Activated T-cell treated with anti-CD3 and anti-CD28 coated beads, Interleukin-2, amount 50 U/mL, for 72 hours (primary cell): ENCODE results near the gene MACIR. TPM values are rescaled to one million over a fixed set of nuclear protein-coding genes. Genes with fewer than 3 reads are reported as not detected.

Source experiments
- ATAC-seq, 2 donors: fragments of 150-1000 bp; cut with Tn5 transposase; replicated peaks in 1 of 2; 2 replicates each; pipeline ENCODE4 v1.10.0; 2021; ENCODE audit warnings: moderate library complexity in 2 of 2, mild to moderate bottlenecking in 1 of 2
- DNase-seq, 2 donors: peaks; one replicate each; pipeline ENCODE4 v3.0.0; 2021 to 2022; ENCODE audit warnings: mixed read lengths in 1 of 2
- H3K27ac Mint-ChIP-seq: one replicate; pipeline ENCODE4 v1.8.0; 2022; ENCODE audit warnings: mild to moderate bottlenecking, moderate library complexity, mixed read lengths
- H3K27me3 Mint-ChIP-seq: one replicate; pipeline ENCODE4 v1.8.0; 2022; ENCODE audit warnings: low read depth, mixed read lengths
- H3K36me3 Mint-ChIP-seq, 2 donors: one replicate each; pipeline ENCODE4 v1.8.0; 2022; ENCODE audit warnings: mixed read lengths in 2 of 2, mild to moderate bottlenecking in 1 of 2; ENCODE audit not compliant: insufficient read depth in 2 of 2
- H3K4me1 Mint-ChIP-seq: one replicate; pipeline ENCODE4 v1.8.0; 2022; ENCODE audit warnings: low read depth, mixed read lengths
- H3K4me3 Mint-ChIP-seq, 2 donors: one replicate each; pipeline ENCODE4 v1.8.0; 2022; ENCODE audit warnings: mild to moderate bottlenecking in 2 of 2, mixed read lengths in 2 of 2, moderate library complexity in 2 of 2
- H3K9me3 Mint-ChIP-seq, 2 donors: one replicate each; pipeline ENCODE4 v1.8.0; 2022; ENCODE audit warnings: mixed read lengths in 2 of 2
- total RNA-seq, 2 donors: library from RNA; stranded (reverse); gene quantifications; one replicate each; pipeline ENCODE4 v1.2.3, GENCODE V29; 2022

The MACIR gene
- total RNA-seq, 2 donors from 2014 or later: 6.0 to 6.4 TPM

DNA sequence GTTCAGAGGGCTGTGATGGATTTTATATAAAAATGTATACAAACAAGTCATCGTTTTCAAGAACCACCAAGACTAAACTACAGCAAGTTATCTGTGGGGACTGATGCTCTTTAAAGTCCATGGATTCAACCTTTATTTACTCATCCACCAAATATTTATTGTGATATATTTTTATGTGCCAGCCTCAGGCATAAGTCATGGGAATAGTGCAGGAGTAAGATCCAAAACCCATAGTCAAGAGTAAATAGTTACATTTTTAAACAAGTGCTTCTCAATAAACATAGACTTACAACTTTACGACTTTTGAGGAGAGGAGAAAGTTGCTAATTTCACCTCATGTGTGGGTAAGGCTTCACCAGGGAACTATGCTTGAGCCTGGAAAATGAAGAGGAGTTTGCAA lies 24.6 kb downstream of the MACIR start:
- H3K4me1 Mint-ChIP-seq: no peaks in the 10 kb centered on the region
- ATAC-seq (no peak), DNase-seq (no peak)
- H3K27ac Mint-ChIP-seq: no peak overlapping the region
- no peaks in the 10 kb centered on the region for H3K27me3 Mint-ChIP-seq
- H3K4me3 Mint-ChIP-seq: no peak overlapping the region
- H3K9me3 Mint-ChIP-seq: no peaks in the 10 kb centered on the region
- no peaks in the 10 kb centered on the region for H3K36me3 Mint-ChIP-seq

DNA sequence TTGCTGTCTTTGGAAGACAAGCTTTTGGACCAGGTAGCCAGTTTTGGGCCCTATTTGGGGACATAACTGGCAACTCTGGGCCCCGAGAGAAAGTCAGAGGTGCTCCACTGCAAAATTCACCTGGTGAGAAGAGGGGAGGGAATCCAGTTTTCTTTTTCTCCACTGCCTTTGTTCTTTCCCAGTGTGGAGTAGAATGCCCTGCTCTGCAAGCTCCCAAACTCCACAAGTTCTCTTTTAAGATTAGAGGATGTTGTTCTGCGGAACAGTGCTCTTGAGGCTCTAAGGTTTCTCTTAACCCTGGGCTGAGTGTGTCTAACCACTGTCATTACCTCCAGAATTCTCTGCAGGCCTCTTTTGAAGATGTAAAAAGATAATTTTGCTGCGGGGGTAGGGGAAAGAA lies 25.3 kb downstream of the MACIR start:
- no peak for ATAC-seq
- Mint-ChIP-seq H3K4me3 (no peak overlapping the region), H3K9me3 (no peaks in the 10 kb centered on the region), H3K4me1 (no peaks in the 10 kb centered on the region), H3K36me3 (no peaks in the 10 kb centered on the region), H3K27ac (no peak overlapping the region), H3K27me3 (no peaks in the 10 kb centered on the region)
- no peak for DNase-seq

DNA sequence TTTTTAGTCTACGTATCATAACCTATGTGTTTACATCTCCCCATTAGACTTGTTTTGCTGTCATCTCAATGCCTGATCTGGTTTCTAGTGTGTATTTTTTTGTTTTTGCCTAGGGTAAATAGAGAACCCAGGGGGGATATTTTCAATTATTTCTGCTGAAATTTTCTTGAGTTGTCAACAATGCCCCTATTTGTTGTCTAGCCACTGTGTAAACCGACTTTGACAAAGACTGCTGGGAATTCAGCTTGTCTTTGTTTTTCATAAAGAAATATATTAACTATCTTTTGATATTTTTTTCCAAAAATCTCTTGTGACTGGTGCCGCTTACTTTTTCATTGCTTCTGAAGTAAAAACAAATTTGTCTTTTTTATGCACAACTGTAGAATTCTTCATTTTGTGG lies 28.1 kb downstream of the MACIR start:
- Mint-ChIP-seq H3K27me3 (no peaks in the 10 kb centered on the region), H3K4me3 (no peak overlapping the region), H3K4me1 (no peaks in the 10 kb centered on the region), H3K27ac (no peak overlapping the region), H3K9me3 (no peaks in the 10 kb centered on the region), H3K36me3 (no peaks in the 10 kb centered on the region)
- no peak for DNase-seq
- no peak for ATAC-seq

DNA sequence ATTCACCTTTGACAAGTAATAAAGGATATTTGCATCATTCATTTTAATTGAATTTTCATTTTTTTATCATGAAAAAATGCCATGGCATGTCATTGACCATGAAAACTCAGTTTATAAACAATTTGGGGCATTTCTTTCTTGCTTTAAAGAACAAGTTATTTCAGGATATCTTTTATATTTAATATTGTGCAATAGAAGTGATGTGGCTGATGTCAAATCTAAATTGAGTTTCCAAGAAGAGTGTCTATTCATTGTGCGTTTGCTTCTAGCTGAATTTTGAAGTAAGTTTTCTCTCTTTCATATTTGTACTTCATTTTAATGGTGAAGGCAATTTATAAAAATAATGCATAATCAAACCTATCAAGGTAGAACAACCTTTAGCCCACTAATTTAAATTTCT lies 30.5 kb downstream of the MACIR start:
- Mint-ChIP-seq H3K4me1 (no peaks in the 10 kb centered on the region), H3K36me3 (no peaks in the 10 kb centered on the region)

DNA sequence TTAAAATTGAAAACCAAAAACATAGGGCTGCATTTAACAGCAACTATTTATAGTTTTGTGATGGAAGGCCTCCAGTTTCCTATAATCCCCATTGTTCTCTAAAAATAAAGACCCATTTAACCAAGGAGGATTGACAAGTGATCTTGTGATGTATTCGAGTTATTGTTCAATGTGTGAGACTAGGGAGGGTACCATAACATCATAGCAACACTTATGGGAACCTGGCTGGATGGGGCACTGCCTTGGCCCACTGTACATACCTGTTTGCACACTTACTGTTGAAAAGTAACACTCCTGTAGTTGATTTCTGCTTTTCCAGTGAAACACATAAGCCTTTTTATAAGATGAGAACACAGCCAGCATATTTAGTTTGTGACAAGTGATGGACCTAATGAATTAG lies 32.3 kb downstream of the MACIR start:
- no peak overlapping the region for H3K27ac Mint-ChIP-seq
- H3K4me3 Mint-ChIP-seq: no peak overlapping the region
- H3K4me1 Mint-ChIP-seq: no peaks in the 10 kb centered on the region
- no peaks in the 10 kb centered on the region for H3K36me3 Mint-ChIP-seq
- no peak for DNase-seq
- H3K27me3 Mint-ChIP-seq: no peaks in the 10 kb centered on the region
- ATAC-seq: no peak
- no peaks in the 10 kb centered on the region for H3K9me3 Mint-ChIP-seq

More for the DNA sequence above, 30.5 kb downstream of the MACIR start:
- no peaks in the 10 kb centered on the region for H3K27me3 Mint-ChIP-seq
- DNase-seq: no peak
- no peak for ATAC-seq
- no peak overlapping the region for H3K27ac Mint-ChIP-seq
- no peak overlapping the region for H3K4me3 Mint-ChIP-seq
- H3K9me3 Mint-ChIP-seq: no peaks in the 10 kb centered on the region

DNA sequence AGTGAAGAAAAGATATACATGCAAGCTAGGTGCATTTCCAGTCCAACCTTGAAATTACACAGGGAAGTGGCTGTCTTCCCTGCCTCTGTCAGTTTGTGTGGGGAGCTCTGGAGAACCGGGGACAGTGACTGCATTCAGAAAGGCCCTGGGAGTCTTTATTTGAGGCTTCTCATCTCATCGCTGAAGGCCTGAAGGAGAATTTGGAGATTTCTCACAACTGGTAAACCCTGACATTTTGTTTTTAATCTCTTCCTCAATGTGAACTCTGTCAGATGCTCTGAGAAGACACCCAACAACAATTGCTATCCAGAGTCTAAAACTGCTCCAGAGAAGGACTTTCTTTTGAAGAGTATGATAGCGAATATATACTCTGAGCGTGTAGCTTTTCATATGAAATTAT lies 33.0 kb downstream of the MACIR start:
- Mint-ChIP-seq H3K9me3 (no peaks in the 10 kb centered on the region), H3K4me1 (no peaks in the 10 kb centered on the region), H3K27ac (no peak overlapping the region), H3K4me3 (no peak overlapping the region), H3K36me3 (no peaks in the 10 kb centered on the region), H3K27me3 (no peaks in the 10 kb centered on the region)
- DNase-seq (no peak), ATAC-seq (no peak)

DNA sequence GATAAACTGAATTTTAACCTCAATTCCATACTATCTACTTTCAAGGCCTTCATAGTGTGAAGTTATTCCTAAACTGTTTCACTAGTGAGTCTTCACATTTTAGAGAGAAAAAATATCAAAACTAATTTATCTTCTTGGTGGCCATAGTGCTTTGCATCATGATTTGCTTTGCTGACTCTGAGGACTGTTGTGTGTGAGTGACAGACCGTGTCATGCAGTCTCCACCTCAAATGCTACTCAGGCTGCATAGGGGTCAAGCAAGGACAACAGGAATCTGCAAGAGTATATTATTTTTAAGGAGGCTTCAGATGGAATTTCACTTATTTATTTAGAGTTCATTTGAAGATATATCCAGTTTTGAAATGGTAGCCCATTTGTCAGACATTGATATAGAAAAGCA lies 34.5 kb downstream of the MACIR start:
- no peak overlapping the region for H3K4me3 Mint-ChIP-seq
- no peaks in the 10 kb centered on the region for H3K4me1 Mint-ChIP-seq
- no peak for DNase-seq
- ATAC-seq: no peak
- H3K9me3 Mint-ChIP-seq: no peaks in the 10 kb centered on the region
- no peak overlapping the region for H3K27ac Mint-ChIP-seq
- no peaks in the 10 kb centered on the region for H3K27me3 Mint-ChIP-seq
- H3K36me3 Mint-ChIP-seq: no peaks in the 10 kb centered on the region

DNA sequence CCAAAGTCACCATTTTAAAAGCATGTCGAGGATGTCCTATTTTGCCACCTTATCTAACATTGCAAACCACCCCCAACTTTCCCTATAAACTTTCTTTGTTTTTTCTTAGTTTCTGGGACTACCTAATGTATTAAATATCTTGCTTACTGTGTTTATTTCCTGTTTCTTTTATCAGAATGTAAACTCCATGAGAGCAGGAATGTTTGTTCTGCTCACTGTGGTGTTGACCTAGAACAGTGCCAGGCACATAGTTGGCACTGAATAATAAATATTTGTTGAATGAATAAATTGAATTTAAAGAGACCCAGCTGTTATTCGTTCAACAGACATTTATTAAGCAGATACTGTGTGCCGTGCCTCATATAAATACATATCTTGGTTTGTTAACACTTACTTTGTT lies 35.2 kb downstream of the MACIR start:
- Mint-ChIP-seq H3K4me1 (no peaks in the 10 kb centered on the region), H3K27me3 (no peaks in the 10 kb centered on the region), H3K9me3 (no peaks in the 10 kb centered on the region), H3K36me3 (no peaks in the 10 kb centered on the region), H3K4me3 (no peak overlapping the region), H3K27ac (no peak overlapping the region)
- ATAC-seq: no peak
- DNase-seq: no peak

DNA sequence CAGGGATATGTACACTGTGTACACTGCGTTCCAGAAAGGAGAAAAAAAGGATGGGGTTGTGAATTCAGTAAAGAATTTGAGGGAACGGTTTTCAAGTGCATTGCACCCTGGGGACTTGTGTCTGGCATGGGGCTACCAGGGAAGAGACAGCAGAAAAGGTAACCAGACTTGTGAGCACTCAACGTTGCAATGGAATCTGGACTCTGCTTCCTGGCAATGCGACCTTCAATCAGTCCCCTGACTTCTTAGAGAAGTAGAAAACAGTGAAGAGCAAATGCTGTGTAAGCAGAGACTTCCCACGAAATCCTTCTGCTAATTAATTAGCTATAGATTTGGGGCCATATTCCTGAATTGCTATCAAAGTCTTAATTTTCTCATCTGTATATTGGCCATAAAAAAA lies 36.3 kb downstream of the MACIR start:
- H3K27ac Mint-ChIP-seq: no peak overlapping the region

DNA sequence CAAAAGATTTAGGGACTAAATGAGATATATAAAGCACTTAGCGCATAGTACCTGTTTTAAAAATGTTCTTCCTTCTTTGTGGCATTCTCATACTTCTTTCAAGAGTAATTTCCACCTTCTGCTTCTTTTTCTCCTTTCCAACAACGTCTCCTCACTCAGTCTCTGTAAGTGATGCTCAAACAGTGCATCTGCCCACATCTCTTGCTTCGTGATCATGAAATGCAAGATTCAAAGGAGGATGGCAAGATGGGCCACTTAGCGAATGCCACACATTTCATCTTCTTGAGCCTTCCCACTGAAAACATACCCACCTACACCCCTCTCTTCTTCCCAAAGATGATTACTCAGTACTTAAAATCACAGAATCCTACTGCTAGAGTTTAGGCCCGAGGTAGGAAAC lies 36.9 kb downstream of the MACIR start:
- H3K27me3 Mint-ChIP-seq: peaks cover 6% of the 10 kb centered on the region
- DNase-seq (no peak), ATAC-seq (no peak)
- no peaks in the 10 kb centered on the region for H3K9me3 Mint-ChIP-seq
- no peaks in the 10 kb centered on the region for H3K36me3 Mint-ChIP-seq
- no peak overlapping the region for H3K4me3 Mint-ChIP-seq
- no peak overlapping the region for H3K27ac Mint-ChIP-seq
- no peaks in the 10 kb centered on the region for H3K4me1 Mint-ChIP-seq

More for the DNA sequence above, 36.3 kb downstream of the MACIR start:
- DNase-seq: no peak
- H3K4me1 Mint-ChIP-seq: no peaks in the 10 kb centered on the region
- no peaks in the 10 kb centered on the region for H3K9me3 Mint-ChIP-seq
- no peak for ATAC-seq
- H3K4me3 Mint-ChIP-seq: no peak overlapping the region
- no peaks in the 10 kb centered on the region for H3K36me3 Mint-ChIP-seq
- peaks cover 1% of the 10 kb centered on the region for H3K27me3 Mint-ChIP-seq

DNA sequence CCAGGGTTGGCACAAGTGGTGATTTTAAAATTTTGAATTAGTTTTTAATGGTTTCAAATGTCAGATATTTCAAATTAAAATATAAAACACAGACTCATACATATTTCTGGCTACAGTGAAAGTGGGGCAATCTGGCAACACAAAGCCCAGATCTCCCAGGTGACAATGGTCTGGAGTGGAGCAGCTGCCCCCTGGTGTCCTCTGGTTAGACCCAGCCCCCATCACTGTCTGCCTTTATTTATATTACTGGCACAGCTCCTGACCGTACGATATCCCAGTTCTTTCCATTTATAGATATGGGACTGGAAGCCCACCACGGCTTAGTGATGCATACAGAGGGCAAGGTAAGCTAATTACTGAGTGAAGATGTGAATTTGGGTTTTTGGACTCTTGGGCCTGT lies 37.3 kb downstream of the MACIR start:
- Mint-ChIP-seq H3K27me3 (peaks cover 10% of the 10 kb centered on the region), H3K27ac (no peak overlapping the region), H3K4me3 (no peak overlapping the region), H3K36me3 (no peaks in the 10 kb centered on the region), H3K4me1 (no peaks in the 10 kb centered on the region), H3K9me3 (no peaks in the 10 kb centered on the region)
- ATAC-seq (no peak), DNase-seq (no peak)

DNA sequence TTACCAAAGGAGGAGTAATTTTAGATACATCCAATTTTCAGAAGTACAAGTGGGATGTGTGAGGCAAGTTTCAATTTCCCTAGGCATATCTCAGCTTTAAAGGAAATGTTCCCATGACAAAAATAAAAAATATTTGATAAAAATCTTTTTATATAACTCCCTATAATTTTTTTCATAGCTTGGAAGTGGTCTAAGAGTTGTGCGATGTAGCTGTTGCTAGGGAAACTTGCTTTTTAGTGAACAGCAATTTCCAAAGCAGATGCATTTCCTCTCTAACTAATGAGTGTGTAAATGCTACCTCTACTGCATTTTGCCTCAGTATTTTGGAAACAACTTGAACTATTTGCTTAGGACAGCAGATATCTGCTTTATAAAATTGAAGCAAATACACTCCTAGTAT lies 39.6 kb downstream of the MACIR start:
- Mint-ChIP-seq H3K27ac (no peak overlapping the region), H3K4me3 (no peak overlapping the region), H3K4me1 (no peaks in the 10 kb centered on the region), H3K36me3 (no peaks in the 10 kb centered on the region), H3K27me3 (peaks cover 10% of the 10 kb centered on the region), H3K9me3 (no peaks in the 10 kb centered on the region)
- DNase-seq: no peak
- no peak for ATAC-seq

DNA sequence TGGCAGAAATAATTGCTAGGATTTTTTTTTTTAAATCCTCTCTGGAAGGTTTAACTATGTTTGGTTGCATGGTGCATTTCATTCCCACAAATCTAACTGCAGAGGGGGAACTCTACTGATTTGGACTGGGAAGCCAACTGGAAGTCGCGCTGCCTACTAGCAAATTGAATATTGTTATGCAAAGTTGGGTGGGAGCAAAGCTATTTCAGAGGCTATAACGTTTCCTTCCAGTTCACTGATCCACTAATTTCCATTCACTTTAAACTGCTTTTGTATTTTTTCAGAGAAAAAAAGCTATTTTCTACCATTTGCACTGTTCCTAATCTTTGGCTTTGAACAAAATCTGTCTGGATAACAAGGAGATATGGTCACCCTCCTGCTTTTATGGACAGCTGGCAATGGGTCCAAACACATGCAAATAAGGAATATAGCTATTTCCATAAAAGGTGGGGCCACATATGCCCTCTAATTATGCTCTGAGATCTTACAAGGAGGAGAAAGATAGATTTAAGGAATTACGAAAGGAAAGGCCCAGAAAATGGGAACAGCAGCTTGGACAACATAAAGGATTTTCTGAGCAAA lies 40.1 kb downstream of the MACIR start:
- Mint-ChIP-seq H3K27ac (no peak overlapping the region), H3K4me1 (no peaks in the 10 kb centered on the region), H3K27me3 (peaks cover 10% of the 10 kb centered on the region), H3K36me3 (no peaks in the 10 kb centered on the region), H3K4me3 (no peak overlapping the region), H3K9me3 (no peaks in the 10 kb centered on the region)
- DNase-seq: no peak
- no peak for ATAC-seq

DNA sequence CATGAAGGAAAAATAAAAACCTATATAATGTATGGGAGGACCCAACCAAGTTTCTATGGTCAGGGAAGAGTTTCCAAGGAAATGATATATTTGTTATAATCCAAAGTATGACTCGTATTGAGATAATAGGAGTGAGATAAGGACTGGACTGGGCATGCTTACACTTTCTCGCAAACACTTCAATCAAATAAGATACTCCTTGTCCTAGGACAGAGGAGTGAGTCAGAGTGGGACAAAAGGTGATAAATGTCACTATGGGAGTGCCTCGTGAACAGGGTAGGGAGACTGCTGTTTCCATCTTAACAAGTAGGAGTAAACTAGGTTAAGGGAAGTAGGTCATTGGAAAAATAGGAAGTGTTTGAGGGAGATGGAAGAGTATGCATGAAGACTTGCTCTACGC lies 47.2 kb downstream of the MACIR start:
- H3K4me3 Mint-ChIP-seq: no peak overlapping the region
- peaks cover 12% of the 10 kb centered on the region for H3K27me3 Mint-ChIP-seq
- no peak overlapping the region for H3K27ac Mint-ChIP-seq
- no peaks in the 10 kb centered on the region for H3K36me3 Mint-ChIP-seq
- no peak for DNase-seq
- peaks cover 0 to 2% of the 10 kb centered on the region in 2 donors for H3K9me3 Mint-ChIP-seq
- ATAC-seq: no peak
- no peaks in the 10 kb centered on the region for H3K4me1 Mint-ChIP-seq
